ENCODE results near the gene TUBA4B.

GRCh38 chr2:219205165-219205538 is 47.9 kb upstream of the TUBA4B start:
- TF ChIP-seq CTCF (IDR thresholded peaks at IDR 0.05) (no peak), POLR2A (IDR thresholded peaks at IDR 0.05) (no peak)

Data from body of pancreas (tissue), 4 donors.